Measurements from ENCODE around the gene GFOD1.

- TF ChIP-seq POLR2A (IDR thresholded peaks at IDR 0.05; ENCODE audit: low read depth, low read length), result no peak
- no peak for TF ChIP-seq POLR2AphosphoS5 (IDR thresholded peaks at IDR 0.05; ENCODE audit: low read depth, low read length)
Observed at GRCh38 chr6:13467216-13467600, 20.2 kb downstream of the GFOD1 start.

Data from GM12892 (cell line).